Measurements from ENCODE around the gene NLGN1.
"Not testable (repeated sequence)": the region's sequence is repeated elsewhere in the genome, so short reads cannot be mapped to it uniquely, and the experiment has no call there.

Gene NLGN1

DNA sequence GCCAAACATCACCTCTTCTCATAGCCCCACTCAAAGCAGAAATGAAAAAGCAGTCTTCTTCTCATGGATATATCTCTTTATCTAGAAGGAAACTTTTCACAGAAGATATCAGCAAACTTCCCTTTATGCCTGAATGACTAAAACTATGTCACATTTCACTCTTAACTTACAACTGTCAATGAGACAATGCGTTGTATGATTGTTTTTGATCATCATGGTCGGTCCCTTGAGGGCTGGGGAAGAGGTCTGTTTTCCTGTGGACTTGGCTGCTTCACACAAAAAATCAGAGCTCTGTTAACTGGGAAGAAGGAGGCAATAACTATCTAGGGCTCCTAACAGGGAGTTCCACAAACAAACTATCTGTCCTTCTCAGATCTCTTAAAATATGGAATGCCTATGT, 5.1 kb downstream of the NLGN1 start:
- H3K36me3 Mint-ChIP-seq (ENCODE audit: low read depth) = no peaks in the 10 kb centered on the region
- peaks cover 27% of the 10 kb centered on the region for H3K27me3 Mint-ChIP-seq (ENCODE audit: low read depth)
- no peak for DNase-seq (ENCODE audit: low spot score)
- peaks cover 1% of the 10 kb centered on the region for H3K4me1 Mint-ChIP-seq (ENCODE audit: low read depth)
- H3K9me3 Mint-ChIP-seq = no peaks in the 10 kb centered on the region
- H3K4me3 Mint-ChIP-seq = no peak overlapping the region
- H3K27ac Mint-ChIP-seq = no peak overlapping the region

DNA sequence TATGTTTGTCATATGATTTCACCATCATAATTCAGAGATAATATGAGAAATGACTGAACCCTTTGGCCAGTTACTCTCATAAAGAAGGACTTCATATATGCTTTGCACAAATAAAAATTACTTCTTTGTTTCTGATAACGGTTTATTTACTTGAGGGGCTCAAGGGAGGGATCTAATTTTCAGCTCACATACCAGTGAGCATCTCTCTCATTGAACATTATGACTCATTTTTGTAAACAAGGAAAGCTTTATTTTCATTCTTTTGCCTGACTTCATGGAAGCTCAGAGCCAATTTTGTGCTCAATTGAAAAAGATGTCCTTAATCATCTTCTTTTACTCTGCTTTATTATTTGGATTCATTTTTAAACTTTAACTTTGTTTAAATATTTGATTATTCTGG, 5.8 kb downstream of the NLGN1 start:
- Mint-ChIP-seq H3K9me3 (no peaks in the 10 kb centered on the region), H3K27me3 (ENCODE audit: low read depth) (peaks cover 20% of the 10 kb centered on the region)

DNA sequence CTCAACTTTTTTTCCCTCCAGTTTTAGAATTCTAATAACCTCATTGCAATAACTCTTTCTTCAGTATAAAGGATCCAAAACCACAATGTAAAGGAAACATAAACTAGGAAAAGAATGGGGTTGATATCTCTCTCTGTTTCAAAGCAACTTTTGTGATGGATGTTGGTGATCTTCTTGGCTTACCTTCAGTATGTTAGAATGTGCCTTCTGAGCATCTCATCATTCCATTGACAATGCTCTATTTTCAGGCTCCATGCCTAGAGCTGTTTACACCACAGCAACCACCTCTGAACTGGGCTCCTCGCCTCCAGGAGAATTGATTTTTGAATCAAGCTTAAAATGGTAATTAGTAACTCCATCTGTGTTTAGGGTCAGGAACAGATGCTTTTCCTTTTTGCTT, 6.6 kb downstream of the NLGN1 start:
- Mint-ChIP-seq H3K36me3 (ENCODE audit: low read depth) (no peaks in the 10 kb centered on the region), H3K27me3 (ENCODE audit: low read depth) (peaks cover 13% of the 10 kb centered on the region), H3K4me1 (ENCODE audit: low read depth) (no peaks in the 10 kb centered on the region), H3K9me3 (no peaks in the 10 kb centered on the region), H3K27ac (no peak overlapping the region), H3K4me3 (no peak overlapping the region)
- DNase-seq (ENCODE audit: low spot score) = no peak

More for the DNA sequence above, 5.8 kb downstream of the NLGN1 start:
- H3K27ac Mint-ChIP-seq = no peak overlapping the region
- no peak for DNase-seq (ENCODE audit: low spot score)
- no peak overlapping the region for H3K4me3 Mint-ChIP-seq
- H3K36me3 Mint-ChIP-seq (ENCODE audit: low read depth) = no peaks in the 10 kb centered on the region
- no peaks in the 10 kb centered on the region for H3K4me1 Mint-ChIP-seq (ENCODE audit: low read depth)

DNA sequence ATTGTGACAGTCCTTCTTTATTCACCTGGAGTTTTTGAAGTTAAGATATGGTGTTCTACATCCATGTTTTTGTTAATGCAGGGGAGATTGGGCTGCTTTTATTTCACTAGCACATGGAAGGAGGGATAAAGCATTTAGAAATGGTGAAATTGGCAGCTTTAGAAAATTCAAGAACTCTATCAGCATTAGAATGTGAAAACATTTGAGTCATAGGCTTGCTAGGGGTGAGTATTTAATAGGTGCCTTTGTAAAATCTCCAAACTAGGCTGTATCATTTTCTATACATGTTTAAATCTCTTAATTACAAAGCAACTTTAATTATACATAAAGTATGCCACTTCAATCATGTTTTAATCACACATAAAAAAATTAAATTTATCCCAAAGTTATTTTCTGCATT, 12.9 kb downstream of the NLGN1 start:
- Mint-ChIP-seq H3K4me3 (no peak overlapping the region), H3K27me3 (ENCODE audit: low read depth) (no peaks in the 10 kb centered on the region), H3K36me3 (ENCODE audit: low read depth) (no peaks in the 10 kb centered on the region), H3K27ac (no peak overlapping the region), H3K4me1 (ENCODE audit: low read depth) (no peaks in the 10 kb centered on the region), H3K9me3 (no peaks in the 10 kb centered on the region)
- DNase-seq (ENCODE audit: low spot score) = no peak

DNA sequence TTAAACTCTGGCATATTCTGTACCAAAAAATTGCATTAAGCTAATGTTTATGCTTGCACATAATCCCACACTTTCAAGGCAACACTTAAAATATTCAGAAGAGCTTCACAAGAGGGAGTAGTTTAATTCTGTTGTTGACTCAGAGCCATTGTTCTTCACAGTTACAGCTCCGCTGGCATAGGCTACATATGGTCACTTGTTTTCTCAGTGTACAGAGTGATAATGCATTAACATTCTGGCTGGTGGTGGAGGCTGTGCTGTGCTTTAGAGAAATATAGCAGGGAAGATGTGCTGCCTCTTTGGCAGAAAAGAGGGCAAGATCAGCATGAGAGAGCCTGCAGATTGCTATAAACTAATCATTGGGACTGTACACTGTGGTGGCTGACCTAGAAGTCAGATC, 13.3 kb downstream of the NLGN1 start:
- no peaks in the 10 kb centered on the region for H3K4me1 Mint-ChIP-seq (ENCODE audit: low read depth)
- H3K9me3 Mint-ChIP-seq = no peaks in the 10 kb centered on the region
- no peaks in the 10 kb centered on the region for H3K36me3 Mint-ChIP-seq (ENCODE audit: low read depth)
- H3K4me3 Mint-ChIP-seq = no peak overlapping the region
- no peak overlapping the region for H3K27ac Mint-ChIP-seq
- DNase-seq (ENCODE audit: low spot score) = no peak
- no peaks in the 10 kb centered on the region for H3K27me3 Mint-ChIP-seq (ENCODE audit: low read depth)

DNA sequence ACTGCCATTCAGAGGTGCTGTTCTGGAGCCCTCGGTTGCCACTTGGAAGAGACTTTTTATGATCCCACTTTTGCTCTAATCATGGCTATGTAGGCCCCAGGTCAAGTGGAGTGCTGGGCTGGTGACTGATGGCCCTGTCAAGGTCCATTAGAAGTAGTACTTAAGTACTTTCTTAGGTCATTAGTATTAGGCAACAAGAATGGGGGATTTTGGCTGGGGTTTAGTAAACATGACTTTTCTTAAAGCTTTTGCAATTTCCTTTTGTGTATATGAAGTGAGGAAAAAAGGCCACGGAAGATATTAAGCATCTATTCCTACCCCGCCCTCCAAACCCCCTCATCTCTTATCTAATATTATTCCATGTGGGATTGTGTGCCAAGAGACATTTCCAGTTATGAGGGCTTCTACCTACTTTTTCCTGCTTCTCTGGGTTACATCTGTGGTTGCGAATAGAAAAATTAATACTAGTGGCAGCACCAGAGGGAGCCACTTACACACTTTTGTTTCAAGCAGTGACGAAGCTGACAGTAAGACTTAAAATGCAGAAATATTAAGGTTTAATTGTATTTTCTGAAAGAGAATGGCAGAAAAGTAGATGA, 13.9 kb downstream of the NLGN1 start:
- H3K4me1 Mint-ChIP-seq (ENCODE audit: low read depth) = no peaks in the 10 kb centered on the region
- DNase-seq (ENCODE audit: low spot score) = no peak
- H3K9me3 Mint-ChIP-seq = no peaks in the 10 kb centered on the region
- H3K36me3 Mint-ChIP-seq (ENCODE audit: low read depth) = no peaks in the 10 kb centered on the region
- H3K4me3 Mint-ChIP-seq = no peak overlapping the region
- H3K27ac Mint-ChIP-seq = no peak overlapping the region
- no peaks in the 10 kb centered on the region for H3K27me3 Mint-ChIP-seq (ENCODE audit: low read depth)

DNA sequence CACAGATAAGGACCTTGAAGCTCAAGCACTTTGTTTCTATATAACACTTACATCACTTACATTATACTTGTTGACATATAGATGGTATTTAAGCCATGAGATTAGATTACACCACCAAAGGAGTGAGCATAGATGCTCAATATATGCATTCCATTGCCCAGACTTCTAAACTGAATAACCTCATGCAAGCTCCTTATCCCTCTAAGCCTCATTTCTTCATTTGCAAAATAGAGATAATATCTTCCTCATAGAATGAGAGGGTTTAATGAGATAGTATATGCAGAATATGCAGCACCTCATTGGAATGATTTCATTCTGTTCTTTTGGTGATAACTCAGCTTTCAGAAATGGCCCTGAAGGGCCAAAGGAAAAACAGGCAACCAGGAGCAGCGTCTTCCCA, 18.5 kb downstream of the NLGN1 start:
- no peaks in the 10 kb centered on the region for H3K4me1 Mint-ChIP-seq (ENCODE audit: low read depth)
- H3K4me3 Mint-ChIP-seq = no peak overlapping the region
- no peaks in the 10 kb centered on the region for H3K27me3 Mint-ChIP-seq (ENCODE audit: low read depth)
- no peaks in the 10 kb centered on the region for H3K36me3 Mint-ChIP-seq (ENCODE audit: low read depth)
- no peaks in the 10 kb centered on the region for H3K9me3 Mint-ChIP-seq
- no peak overlapping the region for H3K27ac Mint-ChIP-seq
- no peak for DNase-seq (ENCODE audit: low spot score)

DNA sequence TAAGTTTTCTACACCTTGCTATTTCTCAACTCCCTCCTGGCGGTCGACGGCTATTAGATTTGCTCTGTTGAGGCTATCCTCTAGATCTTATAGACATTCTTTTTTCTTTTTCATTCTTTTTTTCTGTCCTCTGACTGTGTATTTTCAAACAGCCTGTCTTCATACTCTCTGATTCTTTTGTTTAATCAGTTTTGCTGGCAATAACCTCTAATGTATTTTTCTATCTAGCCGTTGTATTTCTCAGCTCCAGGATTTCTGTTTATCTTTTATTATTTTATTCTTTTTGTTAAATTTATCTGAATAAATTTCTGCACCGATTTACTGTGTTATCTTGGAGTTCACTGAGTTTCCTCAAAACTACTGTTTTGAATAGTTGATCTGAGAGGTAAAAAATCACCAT, 31.5 kb downstream of the NLGN1 start:
- no peaks in the 10 kb centered on the region for H3K36me3 Mint-ChIP-seq (ENCODE audit: low read depth)
- no peak overlapping the region for H3K27ac Mint-ChIP-seq
- peaks cover 16% of the 10 kb centered on the region for H3K9me3 Mint-ChIP-seq
- no peaks in the 10 kb centered on the region for H3K27me3 Mint-ChIP-seq (ENCODE audit: low read depth)
- H3K4me3 Mint-ChIP-seq = no peak overlapping the region
- no peak for DNase-seq (ENCODE audit: low spot score)
- no peaks in the 10 kb centered on the region for H3K4me1 Mint-ChIP-seq (ENCODE audit: low read depth)

DNA sequence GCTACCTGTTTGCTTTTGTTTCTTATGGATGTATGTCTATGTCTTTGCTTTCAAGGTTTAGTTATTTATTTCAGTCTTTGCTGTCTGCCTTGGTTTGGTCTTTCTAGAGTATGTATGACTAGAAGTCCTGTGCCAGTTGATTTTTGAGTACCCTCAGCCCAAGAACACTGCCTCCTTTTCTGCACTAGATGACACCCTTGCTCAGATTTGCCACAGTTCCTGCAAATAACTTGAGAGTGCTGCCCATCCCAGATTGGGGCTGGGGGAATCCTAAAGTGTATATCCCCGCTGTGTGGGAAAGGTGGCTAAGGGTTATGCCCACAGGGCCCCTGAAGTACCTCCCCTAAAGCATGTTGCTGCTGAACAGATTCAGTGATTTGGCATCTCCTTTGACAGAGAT, 32.0 kb downstream of the NLGN1 start:
- no peaks in the 10 kb centered on the region for H3K36me3 Mint-ChIP-seq (ENCODE audit: low read depth)
- no peaks in the 10 kb centered on the region for H3K27me3 Mint-ChIP-seq (ENCODE audit: low read depth)
- no peak for DNase-seq (ENCODE audit: low spot score)
- H3K4me1 Mint-ChIP-seq (ENCODE audit: low read depth) = no peaks in the 10 kb centered on the region
- no peak overlapping the region for H3K4me3 Mint-ChIP-seq
- peaks cover 16% of the 10 kb centered on the region for H3K9me3 Mint-ChIP-seq
- no peak overlapping the region for H3K27ac Mint-ChIP-seq

DNA sequence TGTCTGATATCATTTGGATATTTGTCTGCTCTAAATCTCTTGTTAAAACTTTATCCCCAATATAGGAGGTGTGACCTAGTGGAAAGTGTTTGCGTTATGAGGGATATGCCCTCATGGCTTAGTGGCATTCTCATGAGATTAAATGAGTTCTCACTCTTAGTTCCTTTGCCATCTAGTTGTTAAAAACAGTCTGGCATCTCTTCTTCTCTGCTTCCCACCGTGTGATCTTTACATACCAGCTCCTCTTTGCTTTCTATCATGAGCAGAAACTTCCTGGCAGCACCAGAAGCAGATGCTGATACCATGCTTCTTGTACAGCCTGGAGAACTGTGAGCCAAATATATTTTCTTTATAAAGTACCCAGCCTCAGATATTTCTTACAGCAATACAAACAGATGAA, 33.0 kb downstream of the NLGN1 start:
- Mint-ChIP-seq H3K9me3 (peaks cover 16% of the 10 kb centered on the region), H3K4me1 (ENCODE audit: low read depth) (no peaks in the 10 kb centered on the region)

DNA sequence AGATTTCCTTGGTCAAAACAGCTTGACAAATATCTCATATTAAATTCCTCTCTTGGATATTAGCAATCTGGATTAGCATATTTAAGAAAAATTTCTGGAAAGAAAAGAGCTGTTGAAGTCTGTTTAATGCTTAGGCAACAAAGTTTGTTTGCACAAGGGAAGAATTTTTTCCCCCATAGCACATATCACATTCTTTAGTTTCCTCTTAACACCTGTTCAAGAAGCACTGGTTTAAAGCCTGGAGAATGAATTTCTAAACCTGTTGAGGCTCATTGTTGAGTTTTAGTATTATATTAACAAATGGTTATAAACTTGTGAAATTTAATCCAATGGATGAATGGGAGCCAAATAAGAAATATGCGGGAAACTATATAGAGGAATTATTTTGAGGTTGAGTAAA, 41.5 kb downstream of the NLGN1 start:
- no peaks in the 10 kb centered on the region for H3K36me3 Mint-ChIP-seq (ENCODE audit: low read depth)
- no peaks in the 10 kb centered on the region for H3K9me3 Mint-ChIP-seq
- no peak overlapping the region for H3K4me3 Mint-ChIP-seq
- H3K27ac Mint-ChIP-seq = no peak overlapping the region
- H3K27me3 Mint-ChIP-seq (ENCODE audit: low read depth) = no peaks in the 10 kb centered on the region
- H3K4me1 Mint-ChIP-seq (ENCODE audit: low read depth) = no peaks in the 10 kb centered on the region
- DNase-seq (ENCODE audit: low spot score) = no peak

More for the DNA sequence above, 33.0 kb downstream of the NLGN1 start:
- H3K27ac Mint-ChIP-seq = no peak overlapping the region
- no peaks in the 10 kb centered on the region for H3K36me3 Mint-ChIP-seq (ENCODE audit: low read depth)
- H3K4me3 Mint-ChIP-seq = no peak overlapping the region
- H3K27me3 Mint-ChIP-seq (ENCODE audit: low read depth) = no peaks in the 10 kb centered on the region
- no peak for DNase-seq (ENCODE audit: low spot score)

DNA sequence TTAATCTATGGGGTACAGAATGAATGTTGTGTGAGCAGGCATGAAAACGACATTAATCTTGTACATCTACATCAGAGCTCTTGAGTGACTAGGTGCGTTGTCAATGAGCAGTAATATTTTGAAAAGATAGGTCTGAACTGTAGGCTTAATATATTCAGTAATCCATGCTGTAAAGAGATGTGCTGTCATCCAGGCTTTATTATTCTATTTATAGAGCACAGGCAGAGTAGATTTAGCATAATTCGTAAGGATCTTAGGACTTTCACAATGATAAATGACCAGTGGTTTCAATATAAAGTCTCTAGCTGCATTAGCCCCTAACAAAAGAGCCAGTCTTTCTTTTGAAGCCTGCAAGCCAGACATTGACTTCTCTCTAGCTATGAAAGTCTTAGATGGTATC, 43.0 kb downstream of the NLGN1 start:
- Mint-ChIP-seq H3K27ac (no peak overlapping the region), H3K4me3 (no peak overlapping the region), H3K27me3 (ENCODE audit: low read depth) (no peaks in the 10 kb centered on the region), H3K4me1 (ENCODE audit: low read depth) (no peaks in the 10 kb centered on the region), H3K9me3 (no peaks in the 10 kb centered on the region), H3K36me3 (ENCODE audit: low read depth) (no peaks in the 10 kb centered on the region)
- DNase-seq (ENCODE audit: low spot score) = no peak

DNA sequence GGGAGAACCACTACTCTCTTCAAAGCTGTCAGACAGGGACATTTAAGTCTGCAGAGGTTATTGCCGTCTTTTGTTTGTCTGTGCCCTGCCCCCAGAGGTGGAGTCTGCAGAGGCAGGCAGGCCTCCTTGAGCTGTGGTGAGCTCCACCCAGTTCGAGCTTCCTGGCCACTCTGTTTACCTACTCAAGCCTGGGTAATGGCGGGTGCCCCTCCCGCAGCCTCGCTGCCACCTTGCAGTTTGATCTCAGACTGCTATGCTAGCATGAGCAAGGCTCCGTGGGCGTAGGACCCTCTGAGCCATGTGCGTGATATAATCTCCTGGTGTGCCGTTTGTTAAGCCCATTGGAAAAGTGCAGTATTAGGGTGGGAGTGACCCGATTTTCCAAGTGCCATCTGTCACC, 54.0 kb downstream of the NLGN1 start:
- H3K4me3 Mint-ChIP-seq; H3K36me3 Mint-ChIP-seq (ENCODE audit: low read depth); DNase-seq (ENCODE audit: low spot score); H3K4me1 Mint-ChIP-seq (ENCODE audit: low read depth); H3K27ac Mint-ChIP-seq; H3K27me3 Mint-ChIP-seq (ENCODE audit: low read depth): not testable (repeated sequence)
- H3K9me3 Mint-ChIP-seq = peaks cover 10% of the 10 kb centered on the region

DNA sequence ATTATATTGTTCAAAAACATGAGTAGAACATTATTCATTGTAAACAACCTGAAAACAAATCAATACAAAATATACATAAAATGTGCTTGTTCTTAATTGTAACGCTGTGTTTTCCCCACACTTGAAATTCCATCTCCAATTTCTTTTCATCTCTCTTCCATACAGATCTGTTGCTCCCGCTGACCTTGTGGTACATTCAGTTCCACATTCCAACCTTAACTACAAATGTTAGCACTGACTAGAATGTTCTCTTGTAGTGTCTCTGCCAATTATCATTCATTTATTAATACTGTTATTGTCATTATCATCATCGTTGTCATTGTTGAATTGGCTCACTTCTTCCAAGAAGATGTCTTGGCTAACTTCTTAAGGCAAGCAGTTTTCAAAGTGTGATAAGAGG, 65.7 kb downstream of the NLGN1 start:
- Mint-ChIP-seq H3K36me3 (ENCODE audit: low read depth) (no peaks in the 10 kb centered on the region), H3K4me1 (ENCODE audit: low read depth) (no peaks in the 10 kb centered on the region), H3K4me3 (no peak overlapping the region), H3K27ac (no peak overlapping the region), H3K9me3 (no peaks in the 10 kb centered on the region), H3K27me3 (ENCODE audit: low read depth) (no peaks in the 10 kb centered on the region)
- DNase-seq (ENCODE audit: low spot score) = no peak

DNA sequence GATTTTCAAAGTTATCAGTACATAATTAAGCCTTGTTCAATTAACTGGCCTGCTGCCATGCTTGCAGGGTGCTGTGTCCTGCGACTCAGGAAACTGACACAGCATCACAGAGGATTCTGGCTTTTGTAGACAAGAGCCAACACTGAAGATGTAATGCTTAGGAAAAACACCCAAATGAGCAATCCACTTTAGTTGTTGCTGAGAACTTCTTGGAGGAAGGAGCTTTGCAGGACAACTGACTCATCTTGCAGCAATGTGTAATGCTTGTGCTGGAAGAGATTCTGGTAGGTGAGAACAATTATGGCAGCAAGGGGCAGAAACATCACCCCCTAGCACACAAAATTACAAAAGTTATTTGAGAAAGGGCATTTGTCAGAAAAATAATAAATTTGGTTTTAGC, 67.6 kb downstream of the NLGN1 start:
- DNase-seq (ENCODE audit: low spot score) = no peak

More for the DNA sequence above, 67.6 kb downstream of the NLGN1 start:
- Mint-ChIP-seq H3K27ac (no peak overlapping the region), H3K27me3 (ENCODE audit: low read depth) (no peaks in the 10 kb centered on the region), H3K4me3 (no peak overlapping the region), H3K9me3 (no peaks in the 10 kb centered on the region), H3K36me3 (ENCODE audit: low read depth) (no peaks in the 10 kb centered on the region), H3K4me1 (ENCODE audit: low read depth) (no peaks in the 10 kb centered on the region)

All from T-helper 2 cell treated with Interferon-gamma antibody and Interleukin-4, amounts not matched to agents 5 μg/mL and 100 μg/mL, for 36 hours (primary cell).